B cell (primary cell): ENCODE data around the gene PSME3. TPM values are rescaled to one million over a fixed set of nuclear protein-coding genes. Genes with fewer than 3 reads are reported as not detected.

Source experiments
- ATAC-seq: fragments of 200-7000 bp; cut with Tn5 transposase; one replicate; pipeline ENCODE4 v1.10.0; 2021; ENCODE audit warnings: low read depth, mild to moderate bottlenecking, moderate number of reproducible peaks, moderate library complexity
- CTCF ChIA-PET: fragments of 350-600 bp; sonication (Branson Sonifier 250); formaldehyde crosslinking; loops from one replicate; lab custom pipeline; 2021; ENCODE audit warnings: antibody characterized with exemption, inconsistent platforms; lab: Charles Lee
- POLR2A ChIA-PET: fragments of 350-600 bp; sonication (Branson Sonifier 250); formaldehyde crosslinking; loops from one replicate; lab custom pipeline; 2021; ENCODE audit warnings: antibody characterized with exemption; lab: Charles Lee
- DNase-seq: peaks from one replicate; pipeline ENCODE4 v3.0.0; 2013
- H2AFZ ChIP-seq: 2 replicates; pipeline ENCODE4 v1.6.1; 2012; ENCODE audit warnings: mild to moderate bottlenecking, low read depth, low read length; ENCODE audit not compliant: insufficient read depth, poor library complexity, severe bottlenecking
- H3K27ac ChIP-seq, 2 donors: 1 replicate in 1 of 2; 2 replicates in 1 of 2; pipeline ENCODE4 v1.5.1; 2012 to 2013; ENCODE audit warnings: low read length in 2 of 2, mild to moderate bottlenecking in 2 of 2, moderate library complexity in 1 of 2
- H3K27me3 ChIP-seq, 4 experiments: fragments of 200-600 bp in 1 of 4; sonication (generic) in 1 of 4; replicated peaks in 1 of 4; 1 replicate in 2 of 4; 2 replicates in 2 of 4; pipeline versions ENCODE4 v1.6.1 to v1.7.0; 2013 to 2016; ENCODE audit warnings: low read length in 3 of 4, mild to moderate bottlenecking in 2 of 4, mixed read lengths in 1 of 4, moderate library complexity in 1 of 4; ENCODE audit not compliant: insufficient read depth in 4 of 4, control insufficient read depth in 3 of 4; ENCODE audit errors: control extremely low read depth in 1 of 4
- H3K36me3 ChIP-seq, 2 experiments: replicated peaks in 1 of 2; 1 replicate in 1 of 2; 2 replicates in 1 of 2; pipeline versions ENCODE4 v1.6.1 to v1.7.1; 2013; ENCODE audit warnings: low read length in 1 of 2; ENCODE audit not compliant: insufficient read depth in 2 of 2, control insufficient read depth in 1 of 2; ENCODE audit errors: control extremely low read depth in 1 of 2, extremely low read depth in 1 of 2
- H3K4me1 ChIP-seq, 2 donors: fragments of 200-600 bp in 1 of 2; sonication (generic) in 1 of 2; 1 replicate in 1 of 2; 2 replicates in 1 of 2; pipeline versions ENCODE4 v1.5.1 to v1.6.1; 2013 to 2017; ENCODE audit warnings: low read length in 2 of 2; ENCODE audit not compliant: control insufficient read depth in 2 of 2, insufficient read depth in 2 of 2
- H3K4me2 ChIP-seq: replicated peaks from 2 replicates; pipeline ENCODE3; 2012; ENCODE audit warnings: mild to moderate bottlenecking, low read depth, low read length; ENCODE audit not compliant: poor library complexity, severe bottlenecking
- H3K4me3 ChIP-seq, 5 experiments: fragments of 200-600 bp in 1 of 5; sonication (generic) in 1 of 5; 1 replicate in 3 of 5; 2 replicates in 2 of 5; pipeline versions ENCODE4 v1.5.1 to v1.7.0; 2011 to 2016; ENCODE audit warnings: low read length in 4 of 5, mild to moderate bottlenecking in 4 of 5, low read depth in 2 of 5, control low read depth in 1 of 5, moderate library complexity in 1 of 5; ENCODE audit not compliant: insufficient read depth in 1 of 5; ENCODE audit errors: control extremely low read depth in 1 of 5, extremely low read depth in 1 of 5
- H3K79me2 ChIP-seq: fragments of 200-600 bp; sonication (generic); one replicate; pipeline ENCODE4 v1.6.0; 2016; ENCODE audit warnings: low read length; ENCODE audit not compliant: control insufficient read depth, insufficient read depth
- H3K9ac ChIP-seq: fragments of 200-600 bp; sonication (generic); 2 replicates; pipeline ENCODE4 v1.6.1; 2017; ENCODE audit warnings: mild to moderate bottlenecking, low read length, moderate library complexity
- H3K9me3 ChIP-seq, 3 donors: one replicate each; pipeline versions ENCODE4 v1.6.1 to v1.7.1; 2013; ENCODE audit warnings: low read length in 2 of 3; ENCODE audit not compliant: control insufficient read depth in 2 of 3, insufficient read depth in 1 of 3; ENCODE audit errors: control extremely low read depth in 1 of 3
- H4K20me1 ChIP-seq: 2 replicates; pipeline ENCODE4 v1.6.0; 2012; ENCODE audit warnings: mild to moderate bottlenecking, low read length; ENCODE audit not compliant: insufficient read depth, control insufficient read depth, poor library complexity, severe bottlenecking
- H3K27ac Mint-ChIP-seq: one replicate; pipeline ENCODE4 v1.8.0; 2021; ENCODE audit warnings: mixed read lengths
- H3K27me3 Mint-ChIP-seq: one replicate; pipeline ENCODE4 v1.8.0; 2021; ENCODE audit warnings: mixed read lengths
- H3K4me1 Mint-ChIP-seq: one replicate; pipeline ENCODE4 v1.8.0; 2021; ENCODE audit warnings: mixed read lengths
- H3K4me3 Mint-ChIP-seq: one replicate; pipeline ENCODE4 v1.8.0; 2021; ENCODE audit warnings: mixed read lengths
- H3K9me3 Mint-ChIP-seq: one replicate; pipeline ENCODE4 v1.8.0; 2022; ENCODE audit warnings: mixed read lengths; ENCODE audit not compliant: insufficient read depth
- CTCF ChIP-seq: fragments of 200-600 bp; IDR thresholded peaks from one replicate; pipeline ENCODE4 v1.8.0; 2022; ENCODE audit warnings: antibody characterized with exemption, mild to moderate bottlenecking
- EZH2 ChIP-seq: IDR thresholded peaks from 2 replicates; pipeline ENCODE4 v1.6.1; 2012; ENCODE audit warnings: borderline replicate concordance, low read depth, mild to moderate bottlenecking, moderate library complexity, low read length; ENCODE audit not compliant: insufficient read depth, poor library complexity, severe bottlenecking
- WGBS: methylation state at CpG from one replicate; pipeline ENCODE4 v1.1.5; 2013; ENCODE audit warnings: missing lambda C conversion rate; ENCODE audit not compliant: insufficient coverage; 5-methylcytosine and 5-hydroxymethylcytosine counted together
- intact Hi-C: fragments of 100-400 bp; cut with micrococcal nuclease; formaldehyde crosslinking; loops from one replicate; pipeline ENCODE4 v1.10.0; 2022
- polyA plus RNA-seq: library from polyadenylated mRNA; depleted of rRNA; stranded (reverse); fragments of >200 nt; gene quantifications from 2 replicates; pipeline ENCODE4 v1.2.3, GENCODE V29; 2012
- total RNA-seq, 2 donors: library from RNA; stranded (reverse); fragments of 120-200 nt in 1 of 2; gene quantifications; 1 replicate in 1 of 2; 2 replicates in 1 of 2; pipeline versions ENCODE4 v1.2.3 to v1.2.4, GENCODE V29; 2013 to 2022

Gene PSME3
- total and polyA plus RNA-seq, 2 donors (not counting 1 experiment from before 2014, with no cell fraction given): 43.4 to 76.2 TPM

GRCh38 chr17:42827472-42827871, 5.7 kb upstream of the PSME3 start:
- Histone ChIP-seq H3K79me2 (peaks cover 25% of the 10 kb centered on the region), H3K9ac (no peak overlapping the region), H3K27me3 (no peaks in the 10 kb centered on the region), H3K4me2 (no peak overlapping the region), H3K4me1 (peaks cover 10 to 22% of the 10 kb centered on the region in 2 donors), H3K4me3 (no peak overlapping the region), H2AFZ (no peak overlapping the region), H3K9me3 (no peaks in the 10 kb centered on the region), H3K36me3 (no peaks in the 10 kb centered on the region), H4K20me1 (no peaks in the 10 kb centered on the region), H3K27ac (no peak overlapping the region)
- DNase-seq (no peak), ATAC-seq (no peak)
- WGBS: no CpG with 5 or more reads among the region's 1 CpG
- Mint-ChIP-seq H3K27me3 (no peaks in the 10 kb centered on the region), H3K4me3 (no peak overlapping the region), H3K27ac (no peak overlapping the region), H3K9me3 (no peaks in the 10 kb centered on the region), H3K4me1 (peaks cover 21% of the 10 kb centered on the region)
- intact Hi-C loops: no loop called here
- TF ChIP-seq CTCF (no peak), EZH2 (no peak)
- POLR2A ChIA-PET: interaction anchor here (0.5 kb wide), 1 partner anchor 158 kb away, joined by 4 read pairs; no protein-coding TSS in a partner anchor
- CTCF ChIA-PET: interaction anchor here (0.9 kb wide), 1 partner anchor 9 kb away, joined by 3 read pairs; no protein-coding TSS in a partner anchor

DNA sequence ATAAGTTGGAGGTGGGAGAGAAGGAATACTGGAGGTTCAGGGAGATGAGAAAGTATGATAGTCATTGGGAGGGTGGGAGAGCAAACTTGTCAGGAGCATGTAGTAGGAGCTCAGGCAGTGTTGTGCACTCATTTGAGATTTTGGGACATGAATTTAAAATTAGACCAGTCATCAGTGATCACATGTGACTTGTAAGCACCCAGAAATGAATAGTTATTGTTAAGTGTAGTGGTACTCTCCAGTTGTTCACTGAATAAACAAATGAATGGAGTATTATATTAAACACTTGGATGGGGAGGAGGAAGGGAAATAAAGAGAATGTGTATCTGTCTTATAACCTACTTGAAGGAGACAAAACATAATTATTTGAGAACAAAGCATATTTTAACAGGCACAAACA, 2.2 kb upstream of the PSME3 start:
- peak overlapping the region; percentile 32 for H3K4me3 Mint-ChIP-seq
- POLR2A ChIA-PET: interaction anchor here (0.6 kb wide), 1 partner anchor 85 kb away, joined by 3 read pairs; no protein-coding TSS in a partner anchor
- CTCF ChIA-PET: interaction anchor here (1.8 kb wide), 1 partner anchor 167 kb away, joined by 4 read pairs; the partner anchor contains the start of gene RPL27

More for the DNA sequence above, 2.2 kb upstream of the PSME3 start:
- no peak overlapping the region for H3K27ac ChIP-seq
- Mint-ChIP-seq H3K27ac (no peak overlapping the region), H3K27me3 (no peaks in the 10 kb centered on the region), H3K4me1 (peaks cover 24% of the 10 kb centered on the region), H3K9me3 (no peaks in the 10 kb centered on the region)
- H3K9ac ChIP-seq: no peak overlapping the region
- peaks cover 12 to 20% of the 10 kb centered on the region in 2 donors for H3K4me1 ChIP-seq
- H3K4me2 ChIP-seq: no peak overlapping the region
- no peak overlapping the region for H3K4me3 ChIP-seq
- no peaks in the 10 kb centered on the region for H3K27me3 ChIP-seq
- intact Hi-C loops: no loop called here
- TF ChIP-seq EZH2 (no peak), CTCF (no peak)
- H3K9me3 ChIP-seq: no peaks in the 10 kb centered on the region
- peaks cover 39% of the 10 kb centered on the region for H3K79me2 ChIP-seq
- no peak overlapping the region for H2AFZ ChIP-seq
- DNase-seq: no peak
- no peak for ATAC-seq
- H4K20me1 ChIP-seq: no peaks in the 10 kb centered on the region
- H3K36me3 ChIP-seq: peaks cover 2 to 9% of the 10 kb centered on the region in 2 experiments
